GM10847 (cell line): ENCODE results near the gene ARHGEF17.

Experiments used
- POLR2A ChIP-seq: IDR thresholded peaks from 2 replicates; pipeline ENCODE4 v1.6.1; 2011; ENCODE audit not compliant: insufficient read length; ENCODE audit errors: extremely low read depth

ARHGEF17 gene

DNA sequence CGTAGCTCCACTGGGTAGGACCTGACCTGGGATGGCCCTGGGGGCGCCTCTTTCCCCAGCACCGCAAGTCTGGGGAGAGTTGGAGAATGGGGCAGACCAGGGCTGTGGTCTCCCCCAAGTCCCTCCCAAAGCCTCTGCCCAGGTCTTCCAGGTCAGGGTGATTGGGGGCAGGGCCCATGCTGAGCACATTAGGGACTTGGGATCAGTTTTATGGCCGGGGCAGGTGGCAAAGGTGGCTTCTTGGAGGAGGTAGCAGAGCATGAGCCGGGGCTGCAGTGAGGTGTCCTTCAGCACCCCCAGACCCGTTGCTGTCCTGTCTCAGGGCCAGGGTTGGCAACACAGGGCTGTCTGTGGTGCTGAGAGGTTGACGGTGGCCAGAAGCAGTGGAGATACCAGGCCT, 74.1 kb downstream of the ARHGEF17 start:
- TF ChIP-seq POLR2A, result no peak

DNA sequence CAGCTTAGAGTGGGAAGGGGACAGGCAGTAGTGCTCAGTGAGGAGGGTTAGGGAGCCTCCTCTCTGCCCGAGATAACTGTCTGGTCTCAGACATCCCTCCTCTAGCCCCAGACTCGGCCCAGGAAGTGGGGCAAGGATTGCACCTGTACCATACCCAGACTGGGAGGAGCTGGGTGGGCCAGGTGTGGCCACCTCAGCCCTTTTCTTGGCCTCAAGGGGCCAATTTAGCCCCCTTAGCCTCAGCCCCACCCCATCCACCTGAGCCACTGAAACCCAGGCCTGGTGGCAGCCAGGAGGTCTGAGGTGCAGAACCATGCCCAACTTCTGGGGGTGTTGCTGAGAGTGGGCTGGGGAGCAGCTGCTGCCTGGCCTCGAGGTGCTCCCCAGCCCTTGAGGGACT, 74.7 kb downstream of the ARHGEF17 start:
- TF ChIP-seq POLR2A, result no peak

DNA sequence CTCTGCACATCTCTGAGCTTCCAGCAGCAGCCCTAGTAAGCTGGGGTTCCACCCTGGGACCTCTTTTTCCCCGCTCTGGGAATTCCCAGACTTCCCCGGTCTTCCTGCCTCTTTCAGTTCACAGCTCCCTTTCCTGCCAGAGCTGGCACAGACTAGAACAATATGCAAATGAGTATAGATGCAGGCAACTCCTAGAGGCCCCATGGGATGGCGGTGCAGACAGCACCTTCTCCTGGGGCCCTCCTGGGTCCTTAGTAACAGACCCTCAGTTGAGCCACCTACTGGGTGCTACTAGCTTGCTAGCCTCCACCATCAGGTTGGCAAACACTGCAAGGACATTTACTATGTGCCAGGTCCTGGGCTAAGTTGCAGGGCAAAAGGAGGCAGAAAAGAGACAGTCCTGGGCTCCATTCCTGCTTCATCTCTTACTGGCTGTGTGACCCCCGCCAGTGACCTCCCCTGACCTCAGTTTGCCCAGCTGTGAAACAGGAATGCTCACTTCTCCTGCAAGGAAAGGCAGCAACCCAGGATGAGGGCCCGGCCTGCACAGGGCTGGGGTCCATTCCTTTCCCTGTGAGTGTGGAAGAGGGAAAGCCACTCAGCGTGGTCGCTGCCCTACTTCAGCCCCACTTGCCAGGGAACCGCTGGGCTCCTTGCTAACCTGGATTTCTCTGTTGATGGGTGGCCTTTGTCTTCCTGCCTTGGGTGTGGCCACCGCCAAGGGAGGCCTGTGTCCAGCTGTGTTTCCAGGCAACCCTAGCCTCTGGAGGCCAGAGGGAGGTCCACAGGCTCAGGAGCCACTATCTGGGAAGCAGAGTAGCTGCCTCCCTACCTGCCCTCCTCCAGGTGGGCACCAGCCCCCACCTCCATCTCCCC, 75.4 kb downstream of the ARHGEF17 start:
- no peak for TF ChIP-seq POLR2A

DNA sequence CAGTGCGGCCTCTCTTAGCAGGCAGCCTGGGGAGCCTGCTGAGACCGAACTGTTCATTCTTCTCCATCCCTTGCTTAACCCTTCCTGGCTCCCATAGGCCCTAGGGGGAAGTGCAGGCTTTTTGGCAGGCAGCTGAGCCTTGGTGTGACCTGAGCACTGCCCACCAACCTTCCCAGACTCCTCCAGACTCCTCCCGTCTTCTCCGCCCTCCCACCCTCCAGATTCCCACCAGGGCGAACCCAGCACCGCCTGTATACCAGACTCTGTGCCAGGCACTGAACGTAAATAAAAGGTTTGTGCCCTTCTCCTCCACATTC, 76.0 kb downstream of the ARHGEF17 start:
- TF ChIP-seq POLR2A, result no peak

DNA sequence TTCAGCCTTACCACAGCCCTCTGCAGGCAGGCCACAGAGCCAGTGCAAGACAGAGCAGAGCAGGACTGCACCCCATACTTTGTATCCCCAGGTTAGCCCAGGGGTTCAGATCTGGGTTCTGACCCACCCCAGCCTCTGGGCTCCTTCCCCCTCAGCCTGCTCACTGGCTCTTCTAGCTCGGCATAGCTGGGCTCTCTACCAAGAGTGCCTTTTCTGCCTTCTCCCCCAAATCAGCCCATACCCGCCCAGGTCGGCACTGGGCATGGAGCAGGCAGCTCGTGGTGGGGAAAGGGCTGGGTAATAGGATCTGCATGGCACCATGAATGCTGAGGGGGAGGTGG, 76.4 kb downstream of the ARHGEF17 start:
- TF ChIP-seq POLR2A, result no peak

DNA sequence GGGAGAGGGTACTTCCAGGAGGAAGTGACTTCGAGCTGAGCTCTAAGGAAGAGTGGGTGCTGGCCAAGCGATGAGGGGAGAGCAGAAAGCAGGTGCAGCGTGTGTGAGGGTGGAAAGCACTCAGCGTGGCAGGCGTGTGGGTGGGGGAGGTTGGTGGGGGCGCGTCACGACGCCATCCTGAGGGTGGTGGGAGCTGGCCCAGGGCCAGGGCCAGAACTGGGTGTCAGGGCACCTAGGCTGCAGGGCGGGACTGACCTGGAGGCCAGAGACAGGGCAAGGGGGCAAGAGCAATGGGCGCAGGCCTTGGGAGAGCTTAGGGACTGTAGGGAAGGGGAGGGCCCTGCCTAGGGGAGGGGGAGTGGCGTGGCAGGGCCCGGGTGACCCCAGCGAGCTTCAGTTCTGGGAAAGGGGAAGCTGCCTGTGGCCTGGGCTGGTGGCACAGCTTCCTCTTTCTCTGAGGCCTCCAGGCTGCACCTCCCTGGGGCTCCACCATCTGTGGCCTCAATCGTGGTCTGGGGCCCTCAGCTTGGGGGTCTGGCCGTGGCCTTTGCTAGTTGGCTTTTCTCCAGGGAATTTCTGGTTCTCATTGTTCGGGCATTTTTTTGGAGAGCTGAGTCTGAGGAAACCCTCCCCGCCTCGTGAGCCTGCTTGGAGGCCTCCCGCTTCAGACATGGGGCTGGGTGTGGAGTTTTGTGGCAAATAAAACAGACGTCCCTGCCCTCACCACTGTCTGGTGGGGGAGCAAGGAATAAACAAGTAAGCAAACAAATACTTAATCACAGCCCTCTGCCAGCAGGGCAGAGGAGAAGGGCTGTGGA, 77.0 kb downstream of the ARHGEF17 start:
- TF ChIP-seq POLR2A, result no peak

DNA sequence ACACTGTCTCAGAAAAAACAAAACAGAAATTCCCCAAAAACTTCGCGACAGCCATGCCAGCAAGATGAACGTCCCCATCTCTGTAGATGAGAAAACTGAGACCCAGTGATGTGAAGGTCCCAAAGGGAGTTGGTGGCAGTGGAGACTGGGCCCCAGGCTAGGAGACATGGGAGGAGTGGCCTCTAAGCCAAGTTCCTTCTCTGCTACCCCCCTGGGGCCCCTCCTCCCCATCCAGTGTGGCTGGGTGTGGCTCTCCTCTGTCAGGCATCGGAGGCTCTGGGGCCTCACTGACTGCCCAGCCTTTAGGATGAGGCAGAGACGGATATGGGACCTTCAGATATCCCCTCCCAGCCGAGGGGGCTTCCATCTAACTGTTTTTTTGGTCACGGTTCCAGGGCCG, 77.9 kb downstream of the ARHGEF17 start:
- no peak for TF ChIP-seq POLR2A

DNA sequence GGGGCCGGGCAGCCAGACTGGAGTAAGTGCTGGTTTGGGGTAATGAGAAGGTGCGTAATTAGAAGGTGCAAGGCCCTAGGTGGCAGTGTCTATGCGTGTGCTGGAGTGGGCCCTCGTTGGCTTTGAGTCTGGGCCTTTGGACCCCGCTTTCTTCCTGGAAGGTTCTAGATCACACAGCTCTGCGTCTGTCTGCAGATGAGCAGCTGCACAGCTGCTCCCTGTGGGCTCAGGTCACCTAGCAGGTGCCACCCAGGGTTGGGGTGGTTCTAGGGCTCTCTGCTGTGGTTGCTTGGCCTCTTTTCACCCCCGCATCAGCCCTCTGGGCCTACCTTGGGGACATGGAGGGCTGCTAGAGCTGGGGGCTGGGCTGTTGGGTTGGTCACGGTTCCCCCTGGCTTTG, 78.5 kb downstream of the ARHGEF17 start:
- TF ChIP-seq POLR2A, result no peak

DNA sequence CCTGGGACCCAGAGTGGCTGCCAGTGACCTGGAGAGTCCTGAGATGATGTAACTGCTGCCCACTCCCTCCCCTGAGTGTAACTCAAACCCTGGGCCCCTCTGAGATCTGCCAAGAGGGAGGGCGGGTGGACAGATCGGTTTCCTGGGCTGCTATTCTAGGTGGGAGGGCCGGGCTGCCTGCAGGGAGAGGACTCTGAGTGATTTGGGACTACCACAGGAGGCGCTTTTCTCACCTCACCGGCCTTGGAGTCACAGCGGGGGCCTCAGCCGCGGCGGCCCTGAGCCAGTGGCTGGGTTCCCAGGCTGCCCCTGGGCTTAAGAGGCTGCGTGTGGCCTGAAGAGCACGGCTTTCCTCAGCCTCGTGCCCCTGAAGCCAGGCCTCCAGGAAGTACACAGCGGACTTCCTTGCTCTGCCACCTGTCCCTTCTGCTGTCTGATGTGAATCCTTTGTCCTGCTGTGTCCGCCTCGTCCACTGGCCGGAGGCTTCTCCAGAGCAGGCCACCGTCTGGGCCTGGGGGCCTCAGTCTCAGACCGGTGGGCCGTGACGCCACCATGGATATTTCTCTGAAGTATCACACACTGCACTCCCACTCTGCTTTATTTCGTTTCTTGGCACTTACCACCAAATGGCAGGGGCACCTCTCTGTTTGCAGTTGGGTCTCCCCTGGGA, 79.7 kb downstream of the ARHGEF17 start:
- no peak for TF ChIP-seq POLR2A

DNA sequence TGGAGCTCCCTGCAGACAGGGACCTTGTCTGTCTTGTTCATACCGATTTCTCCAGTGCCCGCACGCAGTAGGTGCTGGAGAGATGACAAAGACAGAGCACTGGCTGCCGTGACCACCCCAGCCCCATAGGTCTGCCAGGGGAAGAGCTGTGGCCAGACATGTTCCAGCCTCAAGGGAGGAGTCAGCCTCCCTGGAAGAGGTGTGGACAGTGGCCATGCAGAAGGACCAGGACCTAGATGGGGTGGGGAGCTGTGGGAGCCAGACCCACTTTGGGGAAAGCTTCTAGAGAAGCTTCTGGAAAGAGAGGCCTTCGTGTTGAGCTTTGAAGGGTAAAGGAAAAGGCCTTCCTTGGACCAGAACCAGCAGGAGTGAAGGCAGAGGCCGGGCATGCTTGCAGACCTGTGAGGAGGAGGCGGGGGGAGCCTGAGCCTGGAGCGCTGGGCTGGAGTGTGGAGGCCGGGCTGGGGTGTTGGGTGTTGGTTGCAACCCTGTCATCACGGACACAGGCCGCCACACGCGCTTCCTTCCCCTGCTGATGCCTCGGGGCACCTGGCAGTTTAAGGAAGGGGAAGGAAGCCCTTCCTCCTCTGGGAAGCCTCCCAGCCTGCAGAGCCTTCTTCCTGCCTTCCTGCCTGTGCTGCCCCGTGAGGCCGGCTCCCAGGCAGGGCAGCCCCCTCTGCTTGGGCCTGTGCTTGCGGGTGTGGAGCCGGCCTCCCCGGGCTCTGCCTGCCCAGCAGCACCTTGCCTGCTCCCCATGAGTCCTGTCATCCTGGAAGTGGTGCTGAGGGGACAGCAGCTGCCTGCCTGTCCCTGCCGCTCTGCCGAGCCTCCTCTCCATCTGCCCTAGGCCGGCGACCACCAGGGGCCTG, 80.4 kb downstream of the ARHGEF17 start:
- no peak for TF ChIP-seq POLR2A

DNA sequence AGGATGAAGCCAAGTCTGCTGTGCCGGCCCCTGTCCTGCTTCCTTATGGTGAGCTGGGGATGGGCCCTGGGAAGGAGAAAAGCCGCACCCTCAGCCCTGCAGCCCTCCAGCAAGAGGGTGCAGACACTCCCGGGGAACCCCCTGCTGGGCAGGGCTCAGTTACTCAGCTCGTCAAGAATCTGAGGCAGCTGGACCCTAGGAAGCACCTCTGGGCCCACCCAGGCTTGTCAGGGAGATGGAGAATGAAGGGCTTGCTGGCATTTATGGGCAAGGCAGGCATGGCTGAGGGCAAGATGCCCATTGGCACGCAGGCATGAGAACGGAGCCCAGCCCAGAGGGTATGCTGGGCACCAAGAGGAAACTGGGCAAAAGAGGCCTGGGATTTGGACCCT, 81.1 kb downstream of the ARHGEF17 start:
- TF ChIP-seq POLR2A, result no peak

DNA sequence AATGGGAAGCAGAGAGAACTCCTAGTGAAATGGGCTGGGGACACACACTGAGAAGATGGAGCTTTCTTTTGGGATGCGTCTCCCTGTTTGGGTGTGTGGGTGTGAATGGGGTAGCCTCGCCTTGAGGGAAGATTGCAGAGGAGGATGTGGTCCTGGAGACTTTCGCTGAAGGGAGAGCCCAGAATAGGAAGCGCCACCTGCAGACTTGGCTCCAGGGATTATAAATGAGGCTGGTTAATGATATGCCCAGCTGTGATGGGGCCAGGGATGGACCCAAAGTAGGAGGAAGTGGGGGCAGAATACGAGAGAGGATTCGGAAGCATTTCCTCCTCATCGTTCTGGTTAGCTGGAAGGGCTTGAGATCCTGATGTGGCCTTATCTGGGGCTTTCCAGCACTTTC, 81.8 kb downstream of the ARHGEF17 start:
- TF ChIP-seq POLR2A, result no peak

DNA sequence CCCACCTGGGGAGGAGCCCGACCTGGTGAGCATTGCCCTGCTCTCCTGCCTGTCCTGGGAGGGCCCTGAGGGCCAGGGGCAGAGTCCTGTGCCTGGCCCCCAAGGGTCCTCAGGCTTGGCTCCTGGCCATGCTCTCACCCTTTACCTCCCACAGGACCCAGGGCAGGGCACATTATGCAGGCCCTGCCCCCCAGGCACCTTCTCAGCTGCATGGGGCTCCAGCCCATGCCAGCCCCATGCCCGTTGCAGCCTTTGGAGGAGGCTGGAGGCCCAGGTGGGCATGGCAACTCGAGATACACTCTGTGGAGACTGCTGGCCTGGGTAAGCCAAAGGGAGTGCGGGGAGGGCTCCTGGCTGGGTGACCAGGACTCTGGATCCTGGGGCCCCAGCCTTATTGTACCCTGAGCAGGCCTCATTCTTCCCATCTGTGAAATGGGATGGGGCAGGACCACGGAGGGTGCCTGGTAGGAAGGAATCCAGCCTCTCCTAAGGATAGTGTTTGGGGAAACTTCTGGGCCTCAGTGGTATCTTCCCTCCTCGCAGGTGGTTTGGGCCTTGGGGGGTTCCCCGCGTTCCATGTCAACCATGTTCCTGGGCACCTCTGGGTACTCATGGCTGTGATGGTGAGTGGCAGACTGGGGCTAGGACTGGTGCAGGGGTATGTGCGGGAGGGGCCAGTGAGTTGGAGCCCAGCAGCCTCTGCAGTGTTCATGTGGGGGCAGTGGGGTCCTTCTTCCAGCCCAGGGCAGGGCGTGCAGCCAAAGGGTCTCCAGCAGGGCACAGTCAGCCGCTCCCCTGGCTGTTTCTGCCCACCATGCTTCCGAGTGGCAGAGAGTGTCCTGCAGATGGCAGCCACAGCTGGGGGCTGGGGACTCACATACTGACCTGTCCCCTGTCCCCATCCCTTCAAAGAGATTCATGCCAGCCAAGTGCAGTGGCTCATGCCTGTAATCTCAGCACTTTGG, 82.8 kb downstream of the ARHGEF17 start:
- no peak for TF ChIP-seq POLR2A

DNA sequence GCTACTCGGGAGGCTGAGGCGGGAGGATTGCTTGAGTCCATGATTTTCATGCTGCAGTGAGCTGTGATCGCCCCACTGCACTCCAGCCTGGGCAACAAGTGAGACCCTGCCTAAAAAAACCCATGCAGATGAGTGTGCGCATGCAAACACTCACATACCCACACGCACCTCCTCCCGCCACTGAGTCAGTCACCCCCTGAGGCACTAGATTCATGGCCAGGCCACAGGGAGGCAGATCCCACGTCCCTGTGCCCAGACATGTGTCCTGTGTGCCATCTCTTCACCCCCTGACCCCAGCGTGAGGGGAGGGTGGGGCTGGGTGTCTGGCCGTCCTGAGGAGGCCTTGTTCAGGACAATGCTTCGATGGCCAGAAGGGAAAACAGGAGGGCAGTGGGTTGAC, 83.6 kb downstream of the ARHGEF17 start:
- TF ChIP-seq POLR2A, result no peak
